ENCODE measurements around the gene PROSER3.

Gene PROSER3

DNA sequence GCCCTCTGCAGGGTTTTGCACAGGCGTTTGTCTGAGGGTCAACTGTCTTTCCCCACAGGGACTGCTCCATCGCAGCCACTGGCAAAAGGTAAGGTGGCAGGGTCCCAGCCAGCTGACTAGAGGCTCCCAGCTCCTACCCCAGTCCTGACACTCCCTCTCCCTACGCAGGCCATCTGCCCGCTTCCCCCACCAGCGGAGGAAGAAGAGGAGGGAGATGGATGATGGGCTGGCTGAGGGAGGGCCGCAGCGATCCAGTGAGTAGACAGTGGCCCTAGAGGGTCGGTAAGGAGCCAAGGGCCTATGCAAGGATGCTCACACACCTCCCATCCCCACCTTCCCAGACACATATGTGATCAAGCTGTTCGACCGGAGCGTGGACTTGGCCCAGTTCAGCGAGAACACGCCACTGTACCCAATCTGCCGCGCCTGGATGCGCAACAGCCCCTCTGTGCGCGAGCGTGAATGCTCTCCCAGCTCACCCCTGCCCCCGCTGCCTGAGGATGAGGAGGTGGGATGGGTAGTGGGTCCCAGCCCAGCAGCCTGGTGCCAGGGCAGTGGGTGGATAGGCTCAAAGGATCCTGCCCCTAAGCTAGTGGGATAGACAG is 5.1 kb upstream of the PROSER3 start:
- Histone ChIP-seq H3K4me3 (no peak overlapping the region), H3K27me3 (no peaks in the 10 kb centered on the region), H3K27ac (peak overlapping the region; percentile 13 to 100), H3K9me3 (no peaks in the 10 kb centered on the region), H3K36me3 (peaks cover 11 to 31% (median 29%) of the 10 kb centered on the region in 3 donors), H3K4me1 (peaks cover 5 to 52% (median 43%) of the 10 kb centered on the region in 4 donors)
- DNase-seq, result no peak
- TF ChIP-seq CTCF (IDR thresholded peaks at IDR 0.05), result no peak
- intact Hi-C loops (cut with DNase I; ENCODE audit: low total_unique reads), result no loop called here

DNA sequence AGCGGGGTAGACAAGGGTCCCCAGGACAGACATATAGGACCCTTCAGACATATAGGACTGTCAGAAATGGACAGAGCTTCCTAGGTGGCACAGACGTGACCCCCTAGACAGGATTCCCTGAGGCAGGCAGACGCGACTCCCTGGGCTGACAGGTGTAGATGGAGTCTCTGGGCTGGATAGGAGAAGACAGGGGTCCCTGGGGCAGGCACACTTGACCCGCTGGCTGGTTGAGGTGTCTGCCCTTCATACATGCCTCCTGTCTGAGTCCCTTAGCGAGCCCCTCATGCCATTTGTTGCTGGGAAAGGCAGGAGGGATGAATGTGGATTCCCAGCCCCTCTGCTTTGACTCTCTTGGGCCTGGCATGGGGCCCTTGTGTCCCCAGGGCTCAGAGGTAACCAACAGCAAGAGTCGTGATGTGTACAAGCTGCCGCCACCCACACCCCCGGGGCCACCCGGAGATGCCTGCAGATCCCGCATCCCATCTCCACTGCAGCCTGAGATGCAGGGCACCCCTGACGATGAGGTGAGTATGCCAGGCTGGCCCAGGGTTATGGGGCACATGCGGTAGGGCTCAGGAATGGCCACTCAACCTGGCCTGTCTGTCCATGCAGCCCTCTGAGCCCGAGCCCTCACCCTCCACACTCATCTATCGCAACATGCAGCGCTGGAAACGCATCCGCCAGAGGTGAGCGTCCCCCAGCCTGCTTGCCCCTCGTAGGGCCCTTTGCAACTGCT is 4.2 kb upstream of the PROSER3 start:
- no peak for DNase-seq
- Histone ChIP-seq H3K27ac (peak overlapping the region; percentile 93 to 100), H3K9me3 (no peaks in the 10 kb centered on the region), H3K36me3 (peaks cover 11 to 31% (median 29%) of the 10 kb centered on the region in 3 donors), H3K4me3 (no peak overlapping the region), H3K27me3 (no peaks in the 10 kb centered on the region), H3K4me1 (peaks cover 5 to 55% (median 43%) of the 10 kb centered on the region in 4 donors)
- intact Hi-C loops (cut with DNase I; ENCODE audit: low total_unique reads), result no loop called here
- no peak for TF ChIP-seq CTCF (IDR thresholded peaks at IDR 0.05)

GRCh38 chr19:35754370-35755130 is 3.4 kb upstream of the PROSER3 start:
- Histone ChIP-seq H3K4me1 (peaks cover 5 to 54% (median 43%) of the 10 kb centered on the region in 4 donors), H3K9me3 (no peaks in the 10 kb centered on the region), H3K4me3 (peak overlapping the region; percentile 72 to 75), H3K36me3 (peaks cover 11 to 31% (median 29%) of the 10 kb centered on the region in 3 donors), H3K27ac (peak overlapping the region; percentile 93 to 100), H3K27me3 (no peaks in the 10 kb centered on the region)
- no peak for DNase-seq
- no peak for TF ChIP-seq CTCF (IDR thresholded peaks at IDR 0.05)
- intact Hi-C loops (cut with DNase I; ENCODE audit: low total_unique reads), result loop anchor here (5.0 kb wide), 1 partner anchor 37 kb away; the partner anchor contains the start of gene KMT2B

GRCh38 chr19:35755131-35755549 is 2.8 kb upstream of the PROSER3 start:
- peak overlapping the region; percentile 93 to 100 for H3K27ac ChIP-seq
- peak overlapping the region; percentile 72 to 75 for H3K4me3 ChIP-seq
- H3K27me3 ChIP-seq, result no peaks in the 10 kb centered on the region
- no peaks in the 10 kb centered on the region for H3K9me3 ChIP-seq
- peaks cover 11 to 31% (median 29%) of the 10 kb centered on the region in 3 donors for H3K36me3 ChIP-seq
- DNase-seq, result no peak
- intact Hi-C loops (cut with DNase I; ENCODE audit: low total_unique reads), result loop anchor here (5.0 kb wide), 1 partner anchor 38 kb away; the partner anchor contains the start of gene KMT2B
- TF ChIP-seq CTCF (IDR thresholded peaks at IDR 0.05), result no peak
- H3K4me1 ChIP-seq, result peaks cover 5 to 54% (median 39%) of the 10 kb centered on the region in 4 donors

DNA sequence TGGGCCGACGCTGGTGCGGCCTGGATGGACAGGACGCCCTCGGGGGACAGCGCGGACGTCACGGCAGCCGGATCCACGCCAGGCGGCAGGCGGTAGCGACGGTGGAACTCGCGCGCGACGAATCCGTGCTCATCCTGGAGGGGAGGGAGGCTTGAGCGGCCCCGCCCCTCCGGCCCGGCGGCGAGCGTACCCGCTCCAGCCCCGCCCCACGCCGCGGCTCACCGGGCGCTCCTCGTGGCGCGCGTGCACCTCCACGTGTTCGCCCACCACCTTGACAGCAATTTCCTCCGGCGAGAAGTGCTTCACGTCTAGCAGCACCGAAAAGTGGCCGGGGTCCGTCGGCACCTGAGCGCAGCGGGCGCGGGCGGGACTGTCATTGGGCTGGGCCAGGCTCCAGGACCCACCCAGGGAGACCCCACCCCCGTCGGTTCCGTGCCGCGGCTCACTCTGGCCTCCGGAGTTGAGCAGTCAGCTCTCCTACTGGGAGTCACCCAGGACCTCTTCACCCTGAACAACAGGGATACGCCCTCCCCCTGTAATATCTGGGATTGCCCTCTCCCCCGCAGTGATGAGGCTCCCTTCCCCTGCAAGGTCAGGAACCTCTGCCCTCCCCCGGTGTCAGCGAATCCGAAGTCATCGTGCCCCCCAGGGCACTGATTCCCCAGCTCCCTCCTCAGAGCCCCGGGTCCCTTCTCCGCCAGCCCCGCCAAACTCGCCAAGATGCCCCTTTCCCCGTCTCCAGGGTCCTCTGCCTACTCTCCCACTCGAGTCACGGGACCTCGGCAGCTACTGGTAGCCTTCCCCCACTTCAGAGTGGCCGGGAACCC is 2.2 kb upstream of the PROSER3 start:
- intact Hi-C loops (cut with DNase I; ENCODE audit: low total_unique reads), result loop anchor here (5.0 kb wide), 1 partner anchor 38 kb away; the partner anchor contains the start of gene KMT2B
- H3K4me1 ChIP-seq, result peaks cover 5 to 52% (median 36%) of the 10 kb centered on the region in 4 donors
- peaks cover 11 to 32% (median 29%) of the 10 kb centered on the region in 3 donors for H3K36me3 ChIP-seq

More for the DNA sequence above, 2.2 kb upstream of the PROSER3 start:
- no peaks in the 10 kb centered on the region for H3K9me3 ChIP-seq
- peak overlapping the region; percentile 93 to 100 for H3K27ac ChIP-seq
- DNase-seq, result peak; percentile 87 to 98
- H3K27me3 ChIP-seq, result no peaks in the 10 kb centered on the region
- peak overlapping the region; percentile 72 to 75 for H3K4me3 ChIP-seq
- TF ChIP-seq CTCF (IDR thresholded peaks at IDR 0.05), result peak in 1 of 2 experiments; percentile 4

All from tibial artery (tissue), 4 donors.